GM21526 (cell line): ENCODE results near the gene MAPT.

Experiments
- ATAC-seq: cut with Tn5 transposase; IDR thresholded peaks from one replicate; pipeline ENCODE4 v1.9.1; 2021; ENCODE audit warnings: moderate library complexity; ENCODE audit not compliant: unreplicated experiment, low FRiP score

Gene MAPT

GRCh38 chr17:45984368-45984767 is 90.0 kb downstream of the MAPT start:
- no peak for ATAC-seq

- no peak for ATAC-seq
Observed at GRCh38 chr17:45985447-45985846, 91.1 kb downstream of the MAPT start.

GRCh38 chr17:45986056-45986455 is 91.7 kb downstream of the MAPT start:
- no peak for ATAC-seq

DNA sequence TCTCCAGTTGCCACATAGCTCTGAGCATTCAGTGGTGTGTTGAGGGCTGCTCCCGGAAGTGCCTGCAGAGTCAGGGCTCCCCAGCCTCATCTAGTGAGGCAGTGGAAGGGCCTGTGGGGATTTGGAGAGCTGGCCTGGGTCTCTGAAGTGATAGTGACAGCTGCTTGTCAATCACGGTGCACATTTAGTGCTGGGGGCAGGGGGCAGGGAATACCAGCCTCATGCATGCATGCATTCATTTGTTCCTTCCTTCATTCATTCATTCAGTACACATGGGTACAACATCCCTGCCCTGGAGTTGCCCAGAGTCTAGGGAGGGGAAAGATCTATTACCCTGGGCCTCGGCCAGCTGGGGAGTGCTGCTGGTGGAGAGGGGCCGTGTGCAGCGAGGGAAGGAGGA is 93.4 kb downstream of the MAPT start:
- no peak for ATAC-seq

DNA sequence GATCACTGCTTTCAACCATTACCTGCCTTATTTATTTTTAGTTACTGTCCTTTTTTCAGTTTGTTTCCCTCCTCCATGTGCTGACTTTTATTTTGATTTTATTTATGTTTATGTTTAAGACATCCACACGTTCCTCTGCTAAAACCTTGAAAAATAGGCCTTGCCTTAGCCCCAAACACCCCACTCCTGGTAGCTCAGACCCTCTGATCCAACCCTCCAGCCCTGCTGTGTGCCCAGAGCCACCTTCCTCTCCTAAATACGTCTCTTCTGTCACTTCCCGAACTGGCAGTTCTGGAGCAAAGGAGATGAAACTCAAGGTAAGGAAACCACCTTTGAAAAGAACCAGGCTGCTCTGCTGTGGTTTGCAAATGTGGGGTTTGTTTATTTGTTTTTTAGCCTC is 95.4 kb downstream of the MAPT start:
- no peak for ATAC-seq

- ATAC-seq = no peak
Observed at GRCh38 chr17:45990886-45991285, 96.5 kb downstream of the MAPT start.

GRCh38 chr17:45991341-45991740 is 97.0 kb downstream of the MAPT start:
- no peak for ATAC-seq

- ATAC-seq = no peak
Observed at GRCh38 chr17:45992175-45992574, 97.8 kb downstream of the MAPT start.

- no peak for ATAC-seq
Observed at GRCh38 chr17:45992904-45993303, 98.5 kb downstream of the MAPT start.

- ATAC-seq = no peak
Observed at GRCh38 chr17:45993962-45994627, 99.7 kb downstream of the MAPT start.

DNA sequence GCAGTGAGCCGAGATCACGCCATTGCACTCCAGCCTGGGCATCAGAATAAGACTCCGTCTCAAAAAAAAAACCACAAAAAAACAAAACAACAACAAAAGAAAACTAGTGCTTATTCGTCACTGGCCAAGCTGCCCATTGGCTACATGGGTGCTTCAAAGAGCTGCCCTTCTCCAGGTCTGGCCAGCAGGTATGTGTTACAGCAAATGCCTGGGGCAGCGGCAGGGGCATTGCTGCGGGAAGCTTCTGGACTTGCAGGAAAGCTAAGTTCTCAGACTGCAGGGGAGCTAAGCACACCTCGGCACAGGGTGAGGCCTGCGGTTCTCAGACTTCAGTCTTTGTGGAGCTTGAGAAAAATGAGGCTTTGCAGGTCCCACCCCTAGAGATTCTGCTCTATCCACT is 100.6 kb downstream of the MAPT start:
- ATAC-seq = no peak

GRCh38 chr17:45995627-45996270 is 101.4 kb downstream of the MAPT start:
- no peak for ATAC-seq

DNA sequence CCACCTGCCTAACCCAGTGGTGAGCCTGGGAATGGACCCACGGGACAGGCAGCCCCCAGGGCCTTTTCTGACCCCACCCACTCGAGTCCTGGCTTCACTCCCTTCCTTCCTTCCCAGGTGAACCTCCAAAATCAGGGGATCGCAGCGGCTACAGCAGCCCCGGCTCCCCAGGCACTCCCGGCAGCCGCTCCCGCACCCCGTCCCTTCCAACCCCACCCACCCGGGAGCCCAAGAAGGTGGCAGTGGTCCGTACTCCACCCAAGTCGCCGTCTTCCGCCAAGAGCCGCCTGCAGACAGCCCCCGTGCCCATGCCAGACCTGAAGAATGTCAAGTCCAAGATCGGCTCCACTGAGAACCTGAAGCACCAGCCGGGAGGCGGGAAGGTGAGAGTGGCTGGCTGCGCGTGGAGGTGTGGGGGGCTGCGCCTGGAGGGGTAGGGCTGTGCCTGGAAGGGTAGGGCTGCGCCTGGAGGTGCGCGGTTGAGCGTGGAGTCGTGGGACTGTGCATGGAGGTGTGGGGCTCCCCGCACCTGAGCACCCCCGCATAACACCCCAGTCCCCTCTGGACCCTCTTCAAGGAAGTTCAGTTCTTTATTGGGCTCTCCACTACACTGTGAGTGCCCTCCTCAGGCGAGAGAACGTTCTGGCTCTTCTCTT is 102.1 kb downstream of the MAPT start:
- no peak for ATAC-seq

DNA sequence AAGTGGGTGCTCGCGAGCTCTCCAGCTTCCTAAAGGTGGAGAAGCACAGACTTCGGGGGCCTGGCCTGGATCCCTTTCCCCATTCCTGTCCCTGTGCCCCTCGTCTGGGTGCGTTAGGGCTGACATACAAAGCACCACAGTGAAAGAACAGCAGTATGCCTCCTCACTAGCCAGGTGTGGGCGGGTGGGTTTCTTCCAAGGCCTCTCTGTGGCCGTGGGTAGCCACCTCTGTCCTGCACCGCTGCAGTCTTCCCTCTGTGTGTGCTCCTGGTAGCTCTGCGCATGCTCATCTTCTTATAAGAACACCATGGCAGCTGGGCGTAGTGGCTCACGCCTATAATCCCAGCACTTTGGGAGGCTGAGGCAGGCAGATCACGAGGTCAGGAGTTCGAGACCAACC is 102.8 kb downstream of the MAPT start:
- no peak for ATAC-seq

DNA sequence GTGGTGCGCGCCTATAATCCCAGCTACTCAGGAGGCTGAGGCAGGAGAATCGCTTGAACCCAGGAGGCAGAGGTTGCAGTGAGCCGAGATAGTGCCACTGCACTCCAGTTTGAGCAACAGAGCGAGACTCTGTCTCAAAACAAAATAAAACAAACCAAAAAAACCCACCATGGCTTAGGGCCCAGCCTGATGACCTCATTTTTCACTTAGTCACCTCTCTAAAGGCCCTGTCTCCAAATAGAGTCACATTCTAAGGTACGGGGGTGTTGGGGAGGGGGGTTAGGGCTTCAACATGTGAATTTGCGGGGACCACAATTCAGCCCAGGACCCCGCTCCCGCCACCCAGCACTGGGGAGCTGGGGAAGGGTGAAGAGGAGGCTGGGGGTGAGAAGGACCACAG is 103.3 kb downstream of the MAPT start:
- no peak for ATAC-seq

DNA sequence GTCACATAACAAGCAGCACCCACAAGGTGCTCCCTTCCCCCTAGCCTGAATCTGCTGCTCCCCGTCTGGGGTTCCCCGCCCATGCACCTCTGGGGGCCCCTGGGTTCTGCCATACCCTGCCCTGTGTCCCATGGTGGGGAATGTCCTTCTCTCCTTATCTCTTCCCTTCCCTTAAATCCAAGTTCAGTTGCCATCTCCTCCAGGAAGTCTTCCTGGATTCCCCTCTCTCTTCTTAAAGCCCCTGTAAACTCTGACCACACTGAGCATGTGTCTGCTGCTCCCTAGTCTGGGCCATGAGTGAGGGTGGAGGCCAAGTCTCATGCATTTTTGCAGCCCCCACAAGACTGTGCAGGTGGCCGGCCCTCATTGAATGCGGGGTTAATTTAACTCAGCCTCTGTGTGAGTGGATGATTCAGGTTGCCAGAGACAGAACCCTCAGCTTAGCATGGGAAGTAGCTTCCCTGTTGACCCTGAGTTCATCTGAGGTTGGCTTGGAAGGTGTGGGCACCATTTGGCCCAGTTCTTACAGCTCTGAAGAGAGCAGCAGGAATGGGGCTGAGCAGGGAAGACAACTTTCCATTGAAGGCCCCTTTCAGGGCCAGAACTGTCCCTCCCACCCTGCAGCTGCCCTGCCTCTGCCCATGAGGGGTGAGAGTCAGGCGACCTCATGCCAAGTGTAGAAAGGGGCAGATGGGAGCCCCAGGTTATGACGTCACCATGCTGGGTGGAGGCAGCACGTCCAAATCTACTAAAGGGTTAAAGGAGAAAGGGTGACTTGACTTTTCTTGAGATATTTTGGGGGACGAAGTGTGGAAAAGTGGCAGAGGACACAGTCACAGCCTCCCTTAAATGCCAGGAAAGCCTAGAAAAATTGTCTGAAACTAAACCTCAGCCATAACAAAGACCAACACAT is 104.9 kb downstream of the MAPT start, which contains the start of gene STH:
Gene STH, plus strand, starts transcription at position 264 of the 913 bp plus-strand sequence. Its CDS starts 30 bp downstream, at position 294.
- no peak for ATAC-seq

DNA sequence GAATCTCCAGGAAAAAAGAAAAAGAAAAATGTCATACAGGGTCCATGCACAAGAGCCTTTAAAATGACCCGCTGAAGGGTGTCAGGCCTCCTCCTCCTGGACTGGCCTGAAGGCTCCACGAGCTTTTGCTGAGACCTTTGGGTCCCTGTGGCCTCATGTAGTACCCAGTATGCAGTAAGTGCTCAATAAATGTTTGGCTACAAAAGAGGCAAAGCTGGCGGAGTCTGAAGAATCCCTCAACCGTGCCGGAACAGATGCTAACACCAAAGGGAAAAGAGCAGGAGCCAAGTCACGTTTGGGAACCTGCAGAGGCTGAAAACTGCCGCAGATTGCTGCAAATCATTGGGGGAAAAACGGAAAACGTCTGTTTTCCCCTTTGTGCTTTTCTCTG is 105.5 kb downstream of the MAPT start:
- ATAC-seq = no peak

- no peak for ATAC-seq
Observed at GRCh38 chr17:46000292-46000691, 105.9 kb downstream of the MAPT start.

DNA sequence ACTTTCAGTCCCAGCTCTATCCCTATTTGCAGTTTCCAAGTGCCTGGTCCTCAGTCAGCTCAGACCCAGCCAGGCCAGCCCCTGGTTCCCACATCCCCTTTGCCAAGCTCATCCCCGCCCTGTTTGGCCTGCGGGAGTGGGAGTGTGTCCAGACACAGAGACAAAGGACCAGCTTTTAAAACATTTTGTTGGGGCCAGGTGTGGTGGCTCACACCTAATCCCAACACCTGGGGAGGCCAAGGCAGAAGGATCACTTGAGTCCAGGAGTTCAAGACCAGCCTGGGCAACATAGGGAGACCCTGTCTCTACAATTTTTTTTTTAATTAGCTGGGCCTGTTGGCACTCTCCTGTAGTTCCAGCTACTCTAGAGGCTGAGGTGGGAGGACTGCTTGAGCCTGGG is 106.4 kb downstream of the MAPT start:
- ATAC-seq = no peak

GRCh38 chr17:46001390-46002310 is 107.3 kb downstream of the MAPT start:
- ATAC-seq = no peak
